HG03442 (cell line): ENCODE data around the gene TEX29.

Experiments used
- ATAC-seq: cut with Tn5 transposase; IDR thresholded peaks from one replicate; pipeline ENCODE4 v1.9.1; 2021; ENCODE audit warnings: mild to moderate bottlenecking, moderate library complexity; ENCODE audit not compliant: unreplicated experiment

TEX29 gene

GRCh38 chr13:111339366-111340143, 19.1 kb downstream of the TEX29 start:
- no peak for ATAC-seq

GRCh38 chr13:111341886-111342285, 21.4 kb downstream of the TEX29 start:
- ATAC-seq, result no peak

- ATAC-seq, result no peak
Observed at GRCh38 chr13:111342721-111343120, 22.3 kb downstream of the TEX29 start.

- no peak for ATAC-seq
Observed at GRCh38 chr13:111343186-111343805, 22.9 kb downstream of the TEX29 start.

GRCh38 chr13:111344471-111345191, 24.2 kb downstream of the TEX29 start:
- no peak for ATAC-seq

GRCh38 chr13:111345682-111346081, 25.2 kb downstream of the TEX29 start:
- ATAC-seq, result no peak

GRCh38 chr13:111346101-111346680, 25.7 kb downstream of the TEX29 start:
- ATAC-seq, result no peak

GRCh38 chr13:111347438-111347837, 27.0 kb downstream of the TEX29 start:
- no peak for ATAC-seq

- ATAC-seq, result no peak
Observed at GRCh38 chr13:111353508-111353907, 33.1 kb downstream of the TEX29 start.

- ATAC-seq, result no peak
Observed at GRCh38 chr13:111354789-111355188, 34.3 kb downstream of the TEX29 start.

GRCh38 chr13:111356795-111357194, 36.4 kb downstream of the TEX29 start:
- ATAC-seq, result no peak

- no peak for ATAC-seq
Observed at GRCh38 chr13:111359237-111359915, 38.9 kb downstream of the TEX29 start.

- no peak for ATAC-seq
Observed at GRCh38 chr13:111359930-111360329, 39.5 kb downstream of the TEX29 start.

- no peak for ATAC-seq
Observed at GRCh38 chr13:111360452-111360851, 40.0 kb downstream of the TEX29 start.

GRCh38 chr13:111361046-111361872, 40.8 kb downstream of the TEX29 start:
- no peak for ATAC-seq

- no peak for ATAC-seq
Observed at GRCh38 chr13:111361873-111362648, 41.6 kb downstream of the TEX29 start.

GRCh38 chr13:111363121-111363520, 42.7 kb downstream of the TEX29 start:
- no peak for ATAC-seq

- ATAC-seq, result no peak
Observed at GRCh38 chr13:111363591-111363990, 43.1 kb downstream of the TEX29 start.
